GM21737 (cell line): ENCODE results near the gene PHF2.

ENCODE experiments used
- ATAC-seq: cut with Tn5 transposase; IDR thresholded peaks from one replicate; pipeline ENCODE4 v1.9.1; 2021; ENCODE audit warnings: mild to moderate bottlenecking, moderate library complexity; ENCODE audit not compliant: unreplicated experiment

Gene PHF2

DNA sequence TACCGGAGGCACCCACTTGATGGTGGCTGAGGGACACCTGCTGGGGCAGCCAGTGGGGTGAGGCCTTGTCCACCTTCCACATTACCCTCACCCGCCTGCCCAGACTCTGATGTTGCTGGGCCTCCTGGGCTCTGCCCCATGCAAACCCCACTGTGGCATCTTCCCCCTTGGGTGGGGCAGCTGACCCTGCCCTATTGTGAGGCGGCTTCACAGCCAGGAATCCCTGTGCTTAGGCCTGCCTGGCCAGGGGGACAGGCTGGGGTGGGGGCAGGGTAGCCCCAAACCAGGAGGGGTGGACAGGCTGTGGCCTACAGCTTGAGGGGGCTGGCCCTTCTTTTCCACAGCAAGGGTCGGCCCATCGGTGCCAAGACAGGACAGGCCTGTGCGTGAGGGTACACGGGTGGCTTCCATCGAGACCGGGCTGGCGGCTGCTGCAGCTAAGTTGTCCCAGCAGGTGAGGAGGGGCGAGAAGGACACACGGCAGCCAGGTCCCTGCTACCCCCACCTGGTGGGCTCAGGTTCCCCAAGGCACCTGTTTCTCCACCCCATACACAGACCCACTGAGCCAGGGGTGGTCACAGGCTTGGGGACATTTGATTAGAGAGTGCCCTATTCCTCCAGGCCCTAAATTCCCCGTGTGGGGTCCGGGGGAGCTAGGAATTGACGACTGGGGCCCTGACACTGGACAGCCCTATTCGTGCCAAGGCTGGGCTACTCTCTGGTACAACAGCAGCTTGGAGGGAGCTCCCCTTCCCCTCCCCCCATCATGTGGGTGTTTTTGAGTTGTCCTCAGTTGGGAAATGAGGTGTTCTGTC is 99.2 kb downstream of the PHF2 start:
- ATAC-seq, result no peak

DNA sequence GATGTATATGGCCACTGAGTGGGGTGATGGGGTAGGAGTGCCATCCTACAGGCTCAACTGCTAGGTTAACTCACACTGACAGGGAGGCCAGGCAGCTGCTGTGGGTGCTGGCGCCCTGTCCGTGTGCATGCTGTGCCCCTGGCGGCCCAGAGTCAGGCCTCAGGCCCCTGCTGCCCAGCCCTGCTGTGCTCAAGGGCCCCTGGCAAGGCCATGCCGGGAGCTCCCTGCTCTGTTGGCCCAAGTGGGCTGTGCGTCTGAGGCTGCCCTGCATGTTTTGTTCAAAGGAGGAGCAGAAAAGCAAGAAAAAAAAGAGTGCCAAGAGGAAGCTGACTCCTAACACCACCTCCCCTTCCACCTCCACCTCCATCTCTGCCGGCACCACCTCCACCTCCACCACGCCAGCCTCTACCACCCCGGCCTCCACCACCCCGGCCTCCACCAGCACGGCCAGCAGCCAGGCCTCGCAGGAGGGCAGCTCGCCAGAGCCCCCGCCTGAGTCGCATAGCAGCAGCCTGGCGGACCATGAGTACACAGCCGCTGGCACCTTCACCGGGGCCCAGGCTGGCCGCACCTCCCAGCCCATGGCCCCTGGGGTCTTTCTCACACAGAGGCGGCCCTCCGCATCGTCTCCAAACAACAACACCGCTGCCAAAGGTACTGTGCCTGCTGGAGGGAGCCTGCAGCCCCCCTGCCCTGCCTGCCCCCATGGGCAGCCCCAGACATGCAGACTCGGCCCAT is 100.1 kb downstream of the PHF2 start:
- ATAC-seq, result no peak

DNA sequence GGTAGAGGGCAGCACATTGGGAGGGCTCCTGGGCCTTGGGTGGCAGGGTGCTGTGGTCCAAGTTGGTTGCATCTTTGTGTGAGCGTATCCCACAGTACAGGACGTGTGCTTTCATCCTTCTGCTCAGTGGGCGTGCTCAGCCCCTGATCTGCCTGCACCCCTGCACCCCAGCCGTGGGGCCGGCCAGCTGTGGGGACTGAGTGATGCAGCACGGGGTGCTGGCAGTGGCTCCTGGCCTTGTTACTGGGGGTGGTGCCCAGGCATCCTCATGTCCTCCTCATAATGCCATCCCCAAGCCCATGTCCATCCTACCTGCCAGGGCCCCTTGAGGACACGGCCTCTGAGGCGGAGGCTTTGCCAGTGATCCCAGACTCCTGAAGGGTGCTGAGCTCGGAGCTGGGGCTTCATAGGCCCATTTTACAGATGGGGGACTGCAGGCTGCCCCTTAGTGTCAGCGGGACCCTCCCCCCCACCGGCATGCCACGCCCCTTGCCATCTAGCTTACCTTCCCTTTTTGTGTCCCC is 100.7 kb downstream of the PHF2 start:
- ATAC-seq, result no peak

DNA sequence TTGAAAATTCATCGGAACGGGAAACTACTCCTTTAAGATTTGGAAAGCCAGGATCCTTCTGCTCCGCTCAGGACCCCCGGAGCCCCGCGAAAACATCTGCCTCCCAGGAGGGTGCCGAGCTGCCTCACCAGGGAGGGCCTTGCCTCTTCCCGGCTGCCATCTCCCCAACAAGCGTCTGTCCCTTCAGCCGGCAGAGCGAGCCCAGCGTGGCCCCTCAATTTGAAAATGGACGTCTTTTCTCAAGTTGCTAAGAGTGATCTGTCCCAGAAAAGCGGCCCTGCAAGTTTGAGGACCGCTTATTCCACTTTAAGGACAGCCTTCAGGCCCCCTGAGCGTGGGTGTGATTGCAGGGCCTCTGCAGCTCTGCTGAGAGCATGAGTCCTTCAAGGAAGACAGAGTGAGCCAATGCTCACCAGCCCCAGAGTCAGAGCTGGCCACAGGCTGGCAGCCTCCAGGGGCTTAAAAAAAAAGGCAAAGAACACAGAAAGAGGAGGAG is 101.3 kb downstream of the PHF2 start:
- ATAC-seq, result no peak

DNA sequence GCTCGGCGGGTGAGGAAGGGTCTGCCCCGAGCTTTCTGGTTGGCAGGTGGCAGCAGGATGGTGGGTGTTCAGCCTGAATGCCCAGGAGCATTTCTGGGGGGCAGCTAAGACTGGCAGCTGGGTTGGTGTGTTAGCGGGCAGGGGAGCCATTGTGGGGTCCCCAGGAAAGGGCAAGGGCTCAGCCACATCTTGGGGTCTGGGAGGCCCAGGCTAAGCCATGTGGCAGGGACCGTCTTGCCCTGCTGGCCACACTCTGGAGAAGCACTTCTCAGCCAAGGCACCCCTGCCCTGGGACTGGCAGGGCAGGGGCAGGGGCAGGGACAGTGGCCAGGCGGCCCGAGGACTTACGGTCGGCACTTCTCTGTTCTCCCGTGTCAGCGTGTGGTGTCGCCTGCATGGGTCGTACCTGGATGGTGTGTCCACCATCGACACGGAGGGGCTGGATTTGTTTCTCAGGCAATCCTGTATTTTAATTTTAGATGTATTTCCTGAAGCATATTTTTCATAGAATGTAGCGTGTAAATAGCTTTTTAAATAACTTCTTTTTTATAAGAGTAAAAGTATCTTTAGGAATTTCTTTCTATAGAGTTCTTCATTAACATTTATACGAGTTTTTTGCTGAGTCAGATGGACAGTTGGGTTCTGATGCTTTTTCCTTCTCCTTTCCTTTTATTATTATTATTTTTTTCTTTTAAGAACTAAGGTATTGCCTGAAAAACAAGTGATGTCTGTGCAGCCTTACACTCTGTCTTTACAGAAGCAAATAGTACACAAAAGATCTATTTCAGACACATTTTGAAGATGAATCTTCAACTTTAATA is 102.0 kb downstream of the PHF2 start:
- ATAC-seq, result no peak

DNA sequence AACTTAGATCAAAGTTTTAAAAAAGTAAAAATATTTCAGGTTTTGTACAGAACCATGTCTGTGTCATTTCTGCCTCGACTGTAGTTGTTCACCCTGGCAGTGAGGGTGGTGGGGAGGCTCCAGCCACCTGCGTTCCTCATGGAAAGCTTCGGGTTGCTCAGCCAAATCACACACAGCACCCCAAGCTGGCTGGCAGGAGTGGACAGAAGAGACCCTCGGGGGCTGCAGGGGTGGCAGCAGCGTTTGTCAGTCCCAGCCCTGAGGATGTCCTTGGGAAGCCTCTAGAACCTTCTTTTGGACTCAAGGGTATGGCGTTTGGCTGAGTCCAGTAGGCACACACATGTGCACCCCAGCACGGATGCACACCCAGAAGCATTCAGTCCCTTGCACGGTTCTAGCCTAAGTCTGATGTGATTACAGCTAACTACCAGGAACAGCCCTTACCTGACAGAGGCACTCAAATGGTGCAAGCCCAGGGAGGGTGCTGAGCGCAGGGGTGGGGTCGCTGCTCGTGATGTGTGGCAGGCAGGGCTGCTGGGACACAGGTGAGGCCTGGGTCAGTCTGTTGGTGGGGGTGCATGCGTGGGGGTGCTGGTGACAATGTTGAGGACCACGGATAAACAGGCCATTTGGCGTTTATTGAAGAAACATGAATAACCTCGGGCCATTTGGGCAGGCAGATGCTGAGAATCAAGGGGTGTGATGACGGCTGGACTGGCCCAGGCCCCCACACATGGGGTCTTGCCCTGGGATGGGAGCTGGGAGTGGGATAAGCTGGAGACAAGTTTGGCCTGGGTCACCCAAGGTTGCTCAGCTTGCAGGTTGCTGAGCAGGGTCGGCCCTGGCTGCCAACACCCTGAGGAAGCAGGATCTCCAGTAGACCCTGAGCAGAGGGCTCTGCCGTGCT is 103.4 kb downstream of the PHF2 start:
- no peak for ATAC-seq

DNA sequence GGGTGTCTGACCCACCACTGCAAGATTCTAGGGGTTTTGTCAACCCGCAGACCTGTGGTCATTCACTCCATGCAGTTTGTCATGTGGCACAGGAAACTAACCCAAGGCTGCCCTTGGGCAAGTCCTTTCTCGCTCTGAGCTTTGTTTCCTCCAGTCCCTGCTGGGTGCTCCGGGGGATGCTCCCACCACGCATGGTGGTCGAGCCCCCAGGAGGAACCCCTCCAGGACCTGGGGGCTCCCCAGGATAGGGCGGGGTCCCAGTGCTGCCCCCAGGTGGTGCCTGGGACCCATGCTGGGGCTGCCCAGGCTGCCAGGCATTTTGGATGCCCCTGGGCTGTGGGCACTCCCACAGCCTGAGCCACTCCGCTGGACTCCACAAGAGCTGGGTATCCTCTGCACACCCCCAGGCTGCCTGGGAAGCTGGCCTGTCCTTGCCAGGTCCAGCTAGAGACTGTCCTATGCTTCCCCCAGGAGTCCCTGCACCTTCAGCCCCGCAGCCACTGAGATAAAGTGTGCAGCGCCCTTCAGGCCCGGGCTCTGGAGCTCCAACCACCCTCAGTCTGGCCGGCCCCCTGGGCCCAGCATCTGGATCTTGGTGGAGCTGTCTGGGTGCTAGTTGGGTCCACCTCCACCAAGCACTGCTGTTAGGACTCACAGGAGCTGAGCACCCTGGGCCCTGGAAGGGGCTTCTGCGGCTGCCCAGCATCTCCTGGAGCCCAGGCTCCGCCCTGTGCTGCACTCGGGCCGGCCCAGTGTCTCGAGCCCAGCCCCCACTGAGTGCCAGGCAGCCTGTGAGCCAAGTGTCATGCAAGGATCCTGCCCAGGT is 104.3 kb downstream of the PHF2 start:
- no peak for ATAC-seq

DNA sequence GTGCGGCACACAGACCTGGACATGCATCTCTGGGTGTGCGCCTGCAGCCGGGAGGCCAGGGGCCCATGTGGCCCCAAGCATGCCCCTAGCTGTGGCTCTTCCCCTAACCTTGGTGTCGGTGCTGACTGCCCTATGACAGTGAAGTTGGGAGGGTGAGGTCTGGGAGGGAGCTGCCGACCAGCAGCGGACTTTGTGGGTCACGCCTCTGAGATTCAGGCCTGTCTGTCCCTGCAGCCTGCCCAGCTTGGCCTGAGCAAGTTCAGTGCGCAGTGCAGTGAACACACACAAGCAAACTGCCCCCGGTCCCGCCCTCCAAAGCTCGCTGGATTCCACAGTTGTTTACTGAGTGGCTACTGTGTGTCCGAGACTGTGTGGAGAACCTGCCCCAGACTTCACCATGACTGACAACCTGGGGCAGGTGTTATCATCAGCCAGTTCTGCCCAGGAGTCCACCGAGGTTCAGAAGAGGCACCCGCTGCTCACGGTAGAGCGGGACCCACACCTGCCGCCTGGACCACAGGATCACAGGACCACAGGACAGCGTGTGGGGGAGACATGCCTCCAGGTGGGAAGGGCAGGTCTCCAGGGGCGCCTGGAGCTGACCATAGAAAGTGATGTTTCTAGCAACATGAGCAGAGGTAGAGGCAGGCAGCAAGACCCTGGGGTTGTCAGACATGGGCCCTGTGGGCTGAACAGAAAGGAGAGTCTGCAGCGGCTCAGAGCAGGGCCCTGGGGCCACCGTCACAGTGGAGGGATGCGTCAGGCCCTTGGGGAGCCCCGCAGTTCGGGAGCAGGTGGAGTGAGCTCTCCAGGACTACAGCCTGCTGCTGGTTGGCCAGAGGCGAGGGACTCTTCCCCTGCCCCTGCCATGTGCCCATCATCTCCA is 105.1 kb downstream of the PHF2 start:
- ATAC-seq, result no peak

DNA sequence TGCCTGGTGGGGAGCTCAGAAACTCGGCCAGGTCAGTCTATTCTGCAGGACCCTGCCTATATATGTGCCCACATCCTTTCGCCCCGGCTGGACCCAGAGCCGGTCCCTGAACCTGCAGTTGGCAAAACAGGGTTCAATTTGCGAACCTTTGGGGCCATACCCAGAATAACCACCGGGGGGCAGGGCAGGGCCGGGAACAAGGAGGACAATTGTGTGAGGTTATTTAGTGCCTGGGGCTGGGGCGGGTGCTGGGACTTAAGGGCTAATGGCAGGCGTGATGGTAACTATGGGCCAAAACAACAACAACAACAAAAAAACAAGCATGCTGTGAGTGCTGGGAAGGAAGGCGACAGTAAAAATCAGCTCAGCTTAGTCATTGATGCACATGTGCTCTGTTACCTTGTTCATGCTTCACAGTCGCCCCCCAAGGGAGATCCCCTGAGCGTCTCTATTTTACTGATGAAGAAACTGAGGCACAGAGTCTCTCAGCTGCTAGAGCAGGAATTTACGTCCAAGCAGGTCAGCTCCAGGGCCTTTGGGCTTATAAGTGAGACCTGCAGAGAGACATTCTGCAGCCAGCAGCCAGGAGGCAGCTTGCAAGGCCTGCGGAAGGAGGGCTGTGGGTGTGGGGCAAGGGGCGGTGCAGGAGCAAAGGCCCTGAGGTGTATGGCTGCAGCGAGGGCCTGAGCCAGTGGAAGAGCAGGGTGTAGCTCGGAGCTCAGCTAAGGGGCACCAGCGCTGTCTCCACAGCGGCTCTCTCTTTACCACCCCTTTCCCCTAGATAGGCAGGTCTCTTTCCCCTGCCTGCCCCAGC is 106.0 kb downstream of the PHF2 start:
- ATAC-seq, result no peak

DNA sequence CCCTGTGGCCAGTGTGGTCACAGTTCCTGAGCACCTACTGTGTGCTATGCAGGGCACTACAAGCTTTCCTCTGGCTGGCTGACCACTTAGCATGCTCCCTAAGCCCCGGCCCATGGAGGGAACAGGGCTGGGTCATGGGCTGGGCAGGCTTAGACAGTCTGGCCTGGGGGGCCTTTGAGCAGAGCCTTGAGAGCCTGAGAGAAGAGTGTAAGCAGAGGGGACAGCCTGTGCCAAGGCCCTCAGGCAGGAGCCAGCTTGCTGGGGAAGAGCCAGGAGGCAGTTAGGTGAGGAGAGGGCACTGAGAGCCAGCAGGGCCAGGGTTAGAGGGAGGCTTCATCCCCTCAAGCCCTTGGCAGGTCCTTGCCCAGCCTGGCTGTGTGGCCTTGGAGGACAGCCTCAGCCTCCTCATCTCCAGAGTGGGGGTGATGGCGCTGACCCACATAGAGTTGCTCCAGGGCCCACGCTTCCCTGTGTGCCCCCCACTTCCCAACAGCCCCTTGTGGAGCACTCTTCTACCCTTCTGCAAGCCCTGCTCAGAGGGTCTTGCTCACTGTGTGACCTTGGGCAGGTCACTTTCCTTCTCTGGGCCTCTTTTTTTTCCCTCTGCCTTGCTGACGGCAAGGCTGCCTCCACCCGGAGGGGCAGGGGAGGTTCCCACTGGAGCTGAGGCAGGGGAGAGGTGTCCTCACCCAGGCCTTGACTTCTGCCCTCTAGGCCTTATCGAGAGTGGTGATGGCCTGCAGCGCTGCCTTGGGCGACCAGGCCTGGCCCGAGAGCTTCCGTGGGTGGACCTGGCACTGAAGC is 107.1 kb downstream of the PHF2 start:
- ATAC-seq, result no peak

DNA sequence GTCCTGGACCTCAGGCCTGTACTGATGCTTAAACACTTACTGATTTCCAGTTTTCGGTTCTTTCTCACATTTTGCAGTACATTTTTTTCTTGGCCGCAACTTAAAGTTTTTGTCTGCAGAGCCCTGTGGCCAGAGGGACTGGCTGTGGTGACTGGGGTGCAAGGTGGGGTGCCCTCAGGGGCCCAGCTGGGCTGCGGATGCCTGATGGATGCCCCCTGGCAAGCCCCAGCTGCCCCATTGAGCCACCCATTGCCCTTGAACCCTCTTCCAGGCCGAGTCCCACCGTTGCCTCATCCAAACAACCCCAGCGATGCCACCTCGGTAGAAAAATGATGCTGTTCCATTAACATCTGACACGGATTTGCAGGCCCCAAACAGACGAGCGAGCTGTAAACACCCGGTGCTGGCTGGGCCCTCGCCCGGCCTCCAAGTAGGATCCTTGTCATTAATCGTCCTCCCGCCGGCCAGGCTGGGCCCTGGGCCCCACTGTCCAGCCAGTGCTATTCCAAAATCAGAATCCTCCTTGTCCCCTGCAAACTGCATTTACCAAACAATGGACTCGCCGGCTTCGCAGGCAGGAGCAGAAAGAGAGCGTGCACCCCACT is 107.9 kb downstream of the PHF2 start:
- ATAC-seq, result no peak

DNA sequence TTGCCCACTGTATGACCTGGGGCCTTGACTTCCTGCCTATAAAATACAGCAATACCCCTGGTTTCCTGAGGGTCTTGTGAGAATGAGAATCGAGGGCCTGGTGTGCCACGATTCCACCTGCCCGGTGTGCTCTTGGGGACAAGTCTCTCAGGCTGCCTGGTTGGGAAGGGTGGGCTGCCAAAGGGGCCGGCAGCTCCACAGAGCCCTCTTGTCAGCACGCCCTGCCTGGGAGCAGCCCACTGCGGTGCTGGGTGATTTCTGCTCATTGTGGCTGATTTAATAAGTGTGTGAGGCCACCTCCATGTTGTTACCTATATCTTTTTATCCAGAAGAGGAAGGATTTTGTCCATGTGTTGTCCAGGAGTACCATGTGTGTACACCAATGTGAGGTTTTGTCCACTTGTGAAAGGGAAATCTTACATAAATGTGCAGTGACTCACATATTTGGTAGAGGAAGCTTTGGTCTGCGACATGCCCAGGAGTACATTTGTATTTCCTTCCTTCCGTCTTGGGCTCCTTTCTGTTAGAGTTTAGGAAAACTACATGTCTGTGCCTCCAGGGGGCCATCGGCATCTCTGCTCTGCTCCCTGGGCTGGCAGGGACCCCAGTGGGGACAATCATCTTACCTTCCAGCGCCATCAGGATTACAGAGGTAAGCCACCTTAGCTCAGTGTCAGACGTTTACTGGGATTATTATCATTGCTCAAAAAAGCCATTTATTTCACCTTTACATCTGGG is 108.6 kb downstream of the PHF2 start:
- ATAC-seq, result no peak

DNA sequence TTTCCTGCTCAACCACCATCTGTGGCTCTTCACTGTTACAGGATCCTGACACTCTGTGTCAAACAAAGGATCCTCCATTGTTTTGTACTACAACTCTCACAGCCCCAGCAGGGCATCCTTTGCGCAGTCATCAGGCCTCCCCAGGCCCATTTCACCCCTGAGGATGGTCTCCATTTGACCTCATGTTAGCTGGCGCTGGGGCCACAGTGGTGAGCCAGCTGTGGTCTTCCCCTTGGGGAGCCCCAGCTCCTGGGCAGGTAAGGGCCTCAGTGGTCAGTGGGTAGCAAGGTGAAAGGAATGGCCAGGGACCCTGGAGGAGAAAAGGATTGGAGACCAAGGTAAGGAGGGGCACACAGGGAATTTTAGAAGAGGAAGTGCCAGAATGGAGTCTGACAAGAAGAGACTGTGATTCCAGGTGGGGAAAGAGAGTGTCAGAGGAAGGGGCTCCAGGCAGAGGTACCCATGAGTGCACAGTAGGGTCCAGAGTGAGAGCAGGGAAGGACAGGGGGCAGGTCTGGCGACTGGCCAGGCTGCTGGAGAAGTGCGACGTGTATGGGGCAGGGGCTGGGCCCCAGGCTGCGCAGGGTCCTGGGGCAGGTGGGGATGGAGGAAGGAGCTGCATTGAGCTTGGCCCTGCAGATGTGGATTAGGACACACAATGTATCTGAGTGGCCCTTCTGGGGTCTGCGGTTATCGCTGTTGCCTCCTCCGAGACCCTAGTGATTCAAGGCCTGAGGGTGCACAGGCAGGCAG is 109.9 kb downstream of the PHF2 start:
- no peak for ATAC-seq

DNA sequence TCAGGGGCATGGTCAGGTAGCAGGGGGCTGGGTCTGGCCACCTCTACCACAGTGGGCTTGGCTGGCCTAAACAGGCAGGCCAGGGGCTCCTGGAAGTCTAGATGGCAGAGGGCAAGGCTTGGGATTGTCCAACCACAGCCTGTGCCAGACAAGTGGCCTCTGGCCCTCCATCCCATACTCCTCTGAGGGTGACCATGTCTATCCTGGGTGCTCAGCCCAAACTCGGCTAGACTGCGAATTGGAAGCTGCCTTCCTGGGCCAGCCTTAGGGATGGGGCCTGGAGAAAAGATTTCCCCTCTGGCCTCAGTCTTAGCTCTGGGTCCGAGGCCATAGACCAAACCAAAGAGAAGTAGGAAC is 110.5 kb downstream of the PHF2 start:
- ATAC-seq, result no peak

DNA sequence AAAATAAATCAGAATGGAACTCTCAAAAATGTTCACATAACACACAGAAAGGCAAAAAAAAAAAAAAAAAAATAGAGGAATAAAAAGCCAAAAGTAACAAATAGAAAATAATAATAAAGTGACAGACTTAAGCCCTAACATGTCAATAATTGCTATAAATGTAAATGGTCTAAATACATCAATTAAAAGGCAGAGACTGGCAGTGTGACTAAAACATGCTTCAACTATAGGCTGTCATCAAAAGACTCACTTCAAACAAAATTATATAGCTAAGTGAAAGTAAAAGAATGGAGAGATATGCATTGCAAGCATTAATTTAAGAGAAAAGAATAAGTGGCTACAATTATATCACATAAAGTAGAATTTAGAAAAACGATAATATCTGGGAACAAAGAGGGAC is 114.2 kb downstream of the PHF2 start:
- ATAC-seq, result no peak
